Smooth muscle cell (in vitro differentiated cells): ENCODE results near the gene CFAP141. TPM values are rescaled to one million over a fixed set of nuclear protein-coding genes. Genes with fewer than 3 reads are reported as not detected.

Experiments
- DNase-seq: peaks from one replicate; lab custom pipeline; 2025; ENCODE audit not compliant: unreplicated experiment; lab: John Stamatoyannopoulos, UW
- H2AFZ ChIP-seq: fragments of 200-600 bp; sonication (generic); 2 replicates; pipeline ENCODE4 v1.6.0; 2016; ENCODE audit warnings: antibody characterized with exemption, low read depth, mild to moderate bottlenecking
- H3F3A ChIP-seq: fragments of 200-600 bp; sonication (generic); 2 replicates; pipeline ENCODE4 v1.6.0; 2017; ENCODE audit warnings: antibody characterized with exemption, low read depth
- H3K27ac ChIP-seq: fragments of 200-600 bp; sonication (generic); 2 replicates; pipeline ENCODE4 v1.5.1; 2016; ENCODE audit warnings: low read depth, mild to moderate bottlenecking
- H3K27me3 ChIP-seq: fragments of 200-600 bp; sonication (generic); 2 replicates; pipeline ENCODE4 v1.6.1; 2016; ENCODE audit warnings: low read depth, mild to moderate bottlenecking
- H3K36me3 ChIP-seq: fragments of 200-600 bp; sonication (generic); 2 replicates; pipeline ENCODE4 v1.5.1; 2016; ENCODE audit warnings: low read depth
- H3K4me1 ChIP-seq: fragments of 200-600 bp; sonication (generic); 2 replicates; pipeline ENCODE4 v1.5.1; 2016; ENCODE audit warnings: low read depth
- H3K4me2 ChIP-seq: fragments of 200-600 bp; sonication (generic); 2 replicates; pipeline ENCODE4 v1.6.0; 2016; ENCODE audit warnings: mild to moderate bottlenecking
- H3K4me3 ChIP-seq: fragments of 200-600 bp; sonication (generic); 2 replicates; pipeline ENCODE4 v1.5.1; 2016; ENCODE audit warnings: mild to moderate bottlenecking
- H3K79me2 ChIP-seq: fragments of 200-600 bp; sonication (generic); 2 replicates; pipeline ENCODE4 v1.6.0; 2016; ENCODE audit warnings: low read depth, mild to moderate bottlenecking
- H3K9ac ChIP-seq: fragments of 200-600 bp; sonication (generic); 2 replicates; pipeline ENCODE4 v1.6.0; 2016; ENCODE audit warnings: low read depth
- H3K9me3 ChIP-seq: fragments of 200-600 bp; sonication (generic); replicated peaks from 2 replicates; pipeline ENCODE4 v1.5.1; 2016; ENCODE audit warnings: low read depth
- H4K20me1 ChIP-seq: fragments of 200-600 bp; sonication (generic); 2 replicates; pipeline ENCODE4 v1.6.0; 2016; ENCODE audit warnings: low read depth
- CTCF ChIP-seq: fragments of 200-600 bp; sonication (generic); IDR thresholded peaks from 2 replicates; pipeline ENCODE4 v1.5.1; 2017; ENCODE audit warnings: borderline replicate concordance, mild to moderate bottlenecking, antibody characterized with exemption; ENCODE audit not compliant: insufficient read depth, poor library complexity, severe bottlenecking
- WGBS: methylation state at CpG from one replicate; pipeline ENCODE4 v1.1.7; 2016; ENCODE audit warnings: low lambda C conversion rate; 5-methylcytosine and 5-hydroxymethylcytosine counted together
- polyA plus RNA-seq: library from polyadenylated mRNA; unstranded; fragments of >200 nt; fragmentation: Nextera tagmentation; extraction: Ambion mirVana; gene quantifications from 2 replicates; pipeline ENCODE4 v1.2.1, GENCODE V29; 2016
- total RNA-seq: library from RNA; depleted of rRNA; stranded (reverse); fragments of >200 nt; gene quantifications from 2 replicates; pipeline ENCODE4 v1.2.3, GENCODE V29; 2014

Gene CFAP141
- total and polyA plus RNA-seq, 2 experiments from 2014 or later: not detected

GRCh38 chr1:154181944-154182343 is 24.2 kb downstream of the CFAP141 start:
- H3K9ac ChIP-seq: peak overlapping the region; percentile 67
- WGBS: 3% methylated on average over 6 of the region's 6 CpGs
- H3K9me3 ChIP-seq: no peaks in the 10 kb centered on the region
- H3K27ac ChIP-seq: peak overlapping the region; percentile 79
- peaks cover 12% of the 10 kb centered on the region for H3F3A ChIP-seq
- DNase-seq: no peak
- no peaks in the 10 kb centered on the region for H3K27me3 ChIP-seq
- peaks cover 55% of the 10 kb centered on the region for H4K20me1 ChIP-seq
- peak overlapping the region; percentile 85 for H3K4me3 ChIP-seq
- TF ChIP-seq CTCF: no peak
- no peaks in the 10 kb centered on the region for H3K36me3 ChIP-seq
- H2AFZ ChIP-seq: no peak overlapping the region
- peak overlapping the region; percentile 92 for H3K4me2 ChIP-seq
- H3K79me2 ChIP-seq: peaks cover 60% of the 10 kb centered on the region
- H3K4me1 ChIP-seq: peaks cover 50% of the 10 kb centered on the region

GRCh38 chr1:154179946-154180687 is 26.0 kb downstream of the CFAP141 start:
- H2AFZ ChIP-seq: no peak overlapping the region
- peak overlapping the region; percentile 38 for H3K27ac ChIP-seq
- H4K20me1 ChIP-seq: peaks cover 73% of the 10 kb centered on the region
- no peaks in the 10 kb centered on the region for H3K36me3 ChIP-seq
- H3F3A ChIP-seq: peaks cover 12% of the 10 kb centered on the region
- peak overlapping the region; percentile 85 for H3K4me3 ChIP-seq
- H3K4me1 ChIP-seq: peaks cover 47% of the 10 kb centered on the region
- H3K4me2 ChIP-seq: peak overlapping the region; percentile 75
- no peak for DNase-seq
- no peak for TF ChIP-seq CTCF
- H3K27me3 ChIP-seq: no peaks in the 10 kb centered on the region
- no peak overlapping the region for H3K9ac ChIP-seq
- H3K79me2 ChIP-seq: peaks cover 78% of the 10 kb centered on the region
- 66% methylated on average over 3 of the region's 3 CpGs for WGBS
- H3K9me3 ChIP-seq: no peaks in the 10 kb centered on the region

GRCh38 chr1:154178911-154179811 is 27.0 kb downstream of the CFAP141 start:
- no peak for DNase-seq
- H3K4me2 ChIP-seq: peak overlapping the region; percentile 75
- peak overlapping the region; percentile 1 for H3K9ac ChIP-seq
- H3K4me1 ChIP-seq: peaks cover 47% of the 10 kb centered on the region
- no peaks in the 10 kb centered on the region for H3K36me3 ChIP-seq
- H3K79me2 ChIP-seq: peaks cover 88% of the 10 kb centered on the region
- H3K27ac ChIP-seq: peak overlapping the region; percentile 38
- peak overlapping the region; percentile 85 for H3K4me3 ChIP-seq
- no peak for TF ChIP-seq CTCF
- no peak overlapping the region for H2AFZ ChIP-seq
- no peaks in the 10 kb centered on the region for H3K27me3 ChIP-seq
- peaks cover 12% of the 10 kb centered on the region for H3F3A ChIP-seq
- no peaks in the 10 kb centered on the region for H3K9me3 ChIP-seq
- WGBS: 76% methylated on average over 10 of the region's 10 CpGs
- peaks cover 83% of the 10 kb centered on the region for H4K20me1 ChIP-seq
